SIG-M5 treated with dmso at 0.1 percent for 504 hours (cell line): ENCODE measurements around the gene GET3.
"Not testable (repeated sequence)": the region's sequence is repeated elsewhere in the genome, so short reads cannot be mapped to it uniquely, and the experiment has no call there.

ENCODE experiments used
- DNase-seq: peaks from one replicate; lab custom pipeline; 2025; ENCODE audit not compliant: unreplicated experiment; lab: John Stamatoyannopoulos, UW

GET3 gene

GRCh38 chr19:12715102-12715501, 22.2 kb upstream of the GET3 start:
- DNase-seq: no peak

- DNase-seq: no peak
These were observed 21.4 kb upstream of the GET3 start for GRCh38 chr19:12715929-12716328.

GRCh38 chr19:12720296-12720695, 17.0 kb upstream of the GET3 start:
- no peak for DNase-seq

GRCh38 chr19:12720851-12721655, 16.2 kb upstream of the GET3 start:
- DNase-seq: no peak

GRCh38 chr19:12721656-12722565, 15.4 kb upstream of the GET3 start:
- DNase-seq: peak; percentile 21

GRCh38 chr19:12722566-12723380, 14.5 kb upstream of the GET3 start:
- DNase-seq: peak; percentile 98

- peak; percentile 13 for DNase-seq
These were observed 14.0 kb upstream of the GET3 start for GRCh38 chr19:12723381-12723640.

- DNase-seq: peak; percentile 78
These were observed 13.5 kb upstream of the GET3 start, which contains the start of gene TNPO2 for GRCh38 chr19:12723641-12724426. Gene TNPO2, minus strand, starts transcription at chr19:12723932. Its CDS starts 2,955 bp downstream, at chr19:12720977.

- not testable (repeated sequence) for DNase-seq
These were observed 11.7 kb upstream of the GET3 start for GRCh38 chr19:12725612-12726011.

- no peak for DNase-seq
These were observed 10.3 kb upstream of the GET3 start for GRCh38 chr19:12726988-12727316.

- DNase-seq: no peak
These were observed 9.4 kb upstream of the GET3 start for GRCh38 chr19:12727745-12728433.

- peak; percentile 52 for DNase-seq
These were observed 7.2 kb upstream of the GET3 start for GRCh38 chr19:12730064-12730463.

GRCh38 chr19:12731337-12731736, 6.0 kb upstream of the GET3 start:
- no peak for DNase-seq

- DNase-seq: peak; percentile 82
These were observed 3.7 kb upstream of the GET3 start for GRCh38 chr19:12733369-12734214.

GRCh38 chr19:12737835-12738351, 596 bp downstream of the GET3 start:
- no peak for DNase-seq

GRCh38 chr19:12745166-12745897, 8.0 kb downstream of the GET3 start:
- DNase-seq: no peak

- DNase-seq: no peak
These were observed 11.2 kb downstream of the GET3 start for GRCh38 chr19:12748489-12748888.

GRCh38 chr19:12749938-12750521, 12.7 kb downstream of the GET3 start:
- DNase-seq: no peak
